Ectodermal cell (in vitro differentiated cells): ENCODE results near the gene HAND2.
A peak's percentile ranks its signal among the peaks of the same experiment; 100 is the strongest.

Source experiments
- H3K27ac ChIP-seq: 2 replicates; pipeline ENCODE4 v1.7.0; 2013; ENCODE audit warnings: mild to moderate bottlenecking, low read depth, low read length; ENCODE audit not compliant: insufficient read depth, poor library complexity, severe bottlenecking
- H3K27me3 ChIP-seq: 2 replicates; pipeline ENCODE4 v1.7.0; 2013; ENCODE audit warnings: mild to moderate bottlenecking, low read length; ENCODE audit not compliant: insufficient read depth, control insufficient read depth, poor library complexity, severe bottlenecking
- H3K36me3 ChIP-seq: one replicate; pipeline ENCODE4 v1.7.0; 2013; ENCODE audit warnings: low read length; ENCODE audit not compliant: control insufficient read depth, insufficient read depth
- H3K4me1 ChIP-seq: one replicate; pipeline ENCODE4 v1.7.0; 2013; ENCODE audit warnings: low read length; ENCODE audit not compliant: control insufficient read depth, insufficient read depth
- H3K4me3 ChIP-seq: 2 replicates; pipeline ENCODE4 v1.7.0; 2013; ENCODE audit warnings: low read depth, low read length, control low read depth; ENCODE audit not compliant: insufficient read depth
- H3K9me3 ChIP-seq: 2 replicates; pipeline ENCODE4 v1.7.0; 2013; ENCODE audit warnings: mild to moderate bottlenecking, low read length, moderate library complexity; ENCODE audit not compliant: control insufficient read depth
- WGBS, 2 experiments: methylation state at CpG; one replicate each; pipeline ENCODE4 v1.1.7; 2013; ENCODE audit warnings: missing lambda C conversion rate in 2 of 2; 5-methylcytosine and 5-hydroxymethylcytosine counted together

Gene HAND2

GRCh38 chr4:173509036-173510001 is 20.7 kb downstream of the HAND2 start:
- H3K27me3 ChIP-seq = peaks cover 100% of the 10 kb centered on the region
- no peaks in the 10 kb centered on the region for H3K36me3 ChIP-seq
- no peak overlapping the region for H3K27ac ChIP-seq
- H3K4me3 ChIP-seq = peak overlapping the region; percentile 46
- no peaks in the 10 kb centered on the region for H3K9me3 ChIP-seq
- H3K4me1 ChIP-seq = no peaks in the 10 kb centered on the region
- 1% methylated on average over 71 to 72 of the region's 72 CpGs for WGBS, 2 experiments

GRCh38 chr4:173508386-173509035 is 21.5 kb downstream of the HAND2 start:
- Histone ChIP-seq H3K27me3 (peaks cover 100% of the 10 kb centered on the region), H3K4me3 (peak overlapping the region; percentile 46), H3K4me1 (no peaks in the 10 kb centered on the region), H3K27ac (no peak overlapping the region), H3K36me3 (no peaks in the 10 kb centered on the region), H3K9me3 (no peaks in the 10 kb centered on the region)
- 3 to 4% methylated on average over 34 of the region's 34 CpGs for WGBS, 2 experiments

DNA sequence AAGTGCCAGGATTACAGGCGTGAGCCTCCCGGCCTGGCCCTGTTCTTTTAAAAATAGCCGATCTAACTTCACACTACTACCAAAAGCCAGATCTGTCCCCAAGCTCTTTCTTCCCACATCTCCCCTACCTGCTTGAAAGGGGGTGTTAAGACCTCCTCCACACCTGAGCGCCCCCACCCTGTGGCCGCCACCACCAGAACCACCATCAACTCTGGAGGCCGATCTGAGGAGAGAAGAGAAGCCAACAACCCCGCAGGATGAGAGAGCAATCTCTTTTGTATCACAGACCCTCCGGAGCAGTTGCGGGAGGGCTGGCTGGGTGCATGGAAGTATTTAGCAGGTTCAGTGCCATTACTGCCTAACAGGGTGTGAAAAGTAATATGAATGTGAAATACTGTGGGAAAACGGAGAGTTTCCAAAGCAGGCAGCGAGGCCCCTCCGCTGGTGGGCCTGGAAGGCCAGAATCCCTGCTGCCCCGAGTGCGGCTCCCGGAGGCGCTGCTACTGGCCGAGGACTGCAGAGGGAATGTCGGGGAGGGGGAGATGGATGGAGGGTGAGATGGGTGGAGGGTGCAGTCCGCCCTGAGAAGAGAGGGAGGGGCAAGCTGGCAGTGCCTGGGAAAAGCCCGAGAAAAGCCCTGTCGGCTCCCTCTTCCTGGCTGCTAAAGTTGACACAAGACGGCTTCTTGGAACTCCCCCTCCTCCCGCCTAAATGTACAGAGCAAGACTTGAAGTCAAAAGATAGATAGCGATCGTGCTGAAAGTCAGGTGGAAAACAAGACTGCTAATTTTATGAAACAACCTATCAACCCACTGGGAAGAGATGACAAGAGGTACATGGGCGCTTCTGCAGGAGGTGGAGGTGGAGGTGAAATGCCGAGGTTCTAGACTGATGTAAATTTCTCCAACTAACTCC is 22.3 kb downstream of the HAND2 start:
- Histone ChIP-seq H3K9me3 (no peaks in the 10 kb centered on the region), H3K36me3 (no peaks in the 10 kb centered on the region), H3K4me3 (peak overlapping the region; percentile 3), H3K27ac (no peak overlapping the region), H3K4me1 (no peaks in the 10 kb centered on the region), H3K27me3 (peaks cover 100% of the 10 kb centered on the region)
- WGBS, 2 experiments = 5 to 6% methylated on average over 26 to 27 of the region's 27 CpGs

DNA sequence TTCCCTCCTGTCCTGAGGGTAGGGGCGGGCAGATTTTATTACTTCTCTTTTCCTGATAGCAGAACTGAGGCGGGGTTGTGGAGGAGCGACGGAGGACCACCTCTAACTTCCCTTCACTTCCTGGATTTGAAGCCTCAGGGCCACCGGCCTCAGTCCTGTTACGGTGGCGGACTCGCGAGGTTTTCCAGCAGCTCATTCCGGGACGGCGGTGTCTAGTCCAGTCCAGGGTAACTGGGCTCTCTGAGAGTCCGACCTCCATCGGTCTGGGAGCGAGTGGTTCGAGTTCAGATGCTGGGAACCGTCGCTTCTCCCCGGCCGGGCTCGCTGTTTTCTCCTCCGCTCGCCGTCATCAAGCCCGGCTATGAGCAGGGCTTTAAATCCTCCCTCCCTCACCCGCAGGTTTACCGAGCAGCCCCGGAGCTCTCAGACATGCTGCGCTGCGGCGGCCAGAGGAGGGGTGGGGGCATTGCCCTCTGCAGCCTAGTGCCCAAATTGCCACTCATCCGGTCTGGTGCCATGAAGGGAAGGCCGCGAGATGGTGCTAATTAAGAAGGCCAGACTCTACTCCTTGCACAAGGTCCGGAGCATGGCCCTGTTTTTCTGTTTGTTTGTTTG is 23.3 kb downstream of the HAND2 start:
- peaks cover 98% of the 10 kb centered on the region for H3K27me3 ChIP-seq
- 2 to 3% methylated on average over 35 of the region's 35 CpGs for WGBS, 2 experiments
- peak overlapping the region; percentile 25 for H3K4me3 ChIP-seq
- H3K27ac ChIP-seq = no peak overlapping the region
- H3K36me3 ChIP-seq = no peaks in the 10 kb centered on the region
- no peaks in the 10 kb centered on the region for H3K4me1 ChIP-seq
- H3K9me3 ChIP-seq = no peaks in the 10 kb centered on the region

DNA sequence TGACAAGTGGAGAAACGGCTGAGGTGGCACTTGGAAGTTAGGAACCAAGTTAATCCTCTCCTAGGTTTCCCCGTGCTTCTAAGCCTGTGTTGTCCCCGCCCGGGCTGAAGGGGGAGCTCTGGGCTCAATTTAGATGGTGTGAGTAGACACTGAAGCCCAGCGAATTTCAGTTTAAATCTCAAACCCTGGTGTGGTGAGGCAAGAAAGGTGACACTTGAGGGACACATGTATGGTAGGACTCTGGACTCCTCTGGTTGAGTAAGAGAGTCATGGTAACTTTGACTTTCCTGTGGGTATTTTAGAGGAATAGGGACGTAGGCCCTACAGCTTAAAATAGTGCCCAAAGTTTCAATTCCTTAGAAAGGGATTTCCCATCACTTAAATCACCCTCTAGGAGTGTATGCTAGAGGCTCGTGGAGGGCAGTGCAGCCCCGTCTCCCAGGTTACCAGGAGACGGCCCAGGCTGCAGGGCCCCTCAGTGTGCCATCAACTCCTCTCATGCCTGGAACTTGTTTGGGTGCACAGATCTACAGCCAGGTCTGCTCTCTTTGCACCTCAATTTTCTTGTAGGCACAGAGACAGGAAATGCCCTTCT is 24.0 kb downstream of the HAND2 start:
- Histone ChIP-seq H3K9me3 (no peaks in the 10 kb centered on the region), H3K36me3 (no peaks in the 10 kb centered on the region), H3K4me1 (no peaks in the 10 kb centered on the region), H3K27me3 (peaks cover 92% of the 10 kb centered on the region), H3K27ac (no peak overlapping the region), H3K4me3 (peak overlapping the region; percentile 25)
- WGBS, 2 experiments = 4 to 5% methylated on average over 9 of the region's 9 CpGs

DNA sequence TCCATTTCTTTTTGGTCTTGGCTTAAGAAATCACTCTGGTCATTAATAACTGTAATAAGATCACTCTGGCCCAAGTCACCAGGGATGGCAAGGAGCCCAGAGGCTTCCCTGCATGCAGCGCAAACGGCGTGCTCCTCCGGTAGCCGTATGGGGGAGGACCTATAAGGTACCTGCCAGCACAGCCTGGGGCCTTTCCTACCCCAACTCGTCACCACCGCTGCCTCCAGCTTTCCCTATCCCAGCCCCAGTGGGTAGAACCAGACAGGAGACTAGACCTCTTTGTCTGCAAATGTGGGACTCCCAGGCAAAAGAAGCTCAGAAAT is 25.9 kb downstream of the HAND2 start:
- H3K27me3 ChIP-seq = peaks cover 78% of the 10 kb centered on the region
- WGBS, 2 experiments = 75 to 78% methylated on average over 7 of the region's 7 CpGs
- no peak overlapping the region for H3K4me3 ChIP-seq
- no peak overlapping the region for H3K27ac ChIP-seq
- no peaks in the 10 kb centered on the region for H3K36me3 ChIP-seq
- no peaks in the 10 kb centered on the region for H3K4me1 ChIP-seq
- no peaks in the 10 kb centered on the region for H3K9me3 ChIP-seq

GRCh38 chr4:173503330-173504180 is 26.5 kb downstream of the HAND2 start:
- Histone ChIP-seq H3K4me3 (no peak overlapping the region), H3K36me3 (no peaks in the 10 kb centered on the region)
- WGBS, 2 experiments = 80 to 83% methylated on average over 13 of the region's 13 CpGs

DNA sequence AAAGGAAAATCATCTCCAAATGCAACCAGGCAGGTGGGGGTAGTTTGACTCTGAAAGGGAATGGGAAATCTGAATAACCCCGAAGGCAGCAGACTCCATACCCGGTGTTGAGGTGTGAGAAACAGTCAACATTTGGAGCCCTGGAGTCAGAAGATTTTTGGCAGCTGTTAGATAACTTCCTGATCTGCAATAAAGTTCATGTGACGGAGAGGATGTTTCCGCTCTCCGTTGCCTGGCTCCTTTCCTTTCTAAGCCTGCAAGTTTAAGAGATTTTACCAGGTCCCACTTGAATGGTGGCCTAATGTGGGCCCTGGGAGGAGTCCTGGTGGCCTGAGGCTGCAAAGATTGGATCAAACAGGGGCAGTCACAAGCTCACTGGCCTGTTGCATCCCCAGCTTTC is 27.7 kb downstream of the HAND2 start:
- H3K4me1 ChIP-seq = no peaks in the 10 kb centered on the region
- WGBS, 2 experiments = 82 to 85% methylated on average over 5 of the region's 5 CpGs
- no peak overlapping the region for H3K4me3 ChIP-seq
- no peaks in the 10 kb centered on the region for H3K36me3 ChIP-seq
- peaks cover 60% of the 10 kb centered on the region for H3K27me3 ChIP-seq
- no peaks in the 10 kb centered on the region for H3K9me3 ChIP-seq
- no peak overlapping the region for H3K27ac ChIP-seq

More at GRCh38 chr4:173503330-173504180, 26.5 kb downstream of the HAND2 start:
- H3K27me3 ChIP-seq = peaks cover 72% of the 10 kb centered on the region
- H3K27ac ChIP-seq = no peak overlapping the region
- H3K4me1 ChIP-seq = no peaks in the 10 kb centered on the region
- no peaks in the 10 kb centered on the region for H3K9me3 ChIP-seq
